HT1080 (cell line): ENCODE results near the gene TGFBR1. TPM values are rescaled to one million over a fixed set of nuclear protein-coding genes. Genes with fewer than 3 reads are reported as not detected.
"Not testable (repeated sequence)": the region's sequence is repeated elsewhere in the genome, so short reads cannot be mapped to it uniquely, and the experiment has no call there.

Experiments
- DNase-seq: peaks from one replicate; pipeline ENCODE4 v3.0.0-alpha.2; 2015; ENCODE audit warnings: low read depth
- small RNA-seq: library from RNA; depleted of rRNA; stranded (forward); fragments of <200 nt; gene quantifications from one replicate; pipeline ENCODE3, GENCODE V24; 2014
- total RNA-seq: library from RNA; depleted of rRNA; stranded (reverse); fragments of >200 nt; shearing (Covaris generic); gene quantifications from 2 replicates; pipeline ENCODE4 v1.2.3, GENCODE V29; 2014; rRNA removed

Gene TGFBR1
- total RNA-seq, 1 experiment from 2014 or later: 20.6 TPM

DNA sequence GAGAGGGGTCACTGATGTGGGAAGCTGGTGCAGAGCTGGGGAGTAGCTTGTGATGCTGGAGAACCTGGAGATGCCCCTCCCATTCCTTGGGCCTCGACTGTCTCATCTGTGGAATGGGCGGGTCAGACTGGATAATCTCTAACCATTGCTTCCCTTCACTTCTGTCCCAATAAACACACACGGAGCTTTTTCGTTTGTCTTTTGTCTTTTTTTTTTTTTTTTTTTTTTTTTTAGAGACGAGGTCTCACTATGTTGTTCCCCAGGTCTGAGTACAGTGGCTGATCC, 80.4 kb downstream of the TGFBR1 start:
- DNase-seq: no peak

DNA sequence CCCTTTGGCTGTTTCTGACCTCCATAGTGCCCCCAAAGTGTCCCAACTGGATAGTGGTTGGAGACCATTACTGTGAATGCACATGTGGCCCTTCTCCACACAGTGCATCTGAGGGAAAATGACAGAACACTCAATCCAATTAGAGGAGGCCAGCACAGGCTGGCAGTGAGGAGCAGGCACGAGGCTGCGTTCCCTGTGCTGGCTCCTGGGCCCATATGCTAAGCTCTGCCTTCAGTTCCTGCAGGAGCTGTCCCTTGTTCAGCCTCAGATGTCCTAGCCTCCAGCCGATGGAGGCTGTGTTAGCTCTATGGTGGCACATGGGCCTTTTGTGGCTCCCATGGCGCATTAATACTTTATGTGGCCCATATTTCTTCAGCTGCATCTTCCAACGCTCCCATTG, 81.0 kb downstream of the TGFBR1 start:
- DNase-seq: no peak

DNA sequence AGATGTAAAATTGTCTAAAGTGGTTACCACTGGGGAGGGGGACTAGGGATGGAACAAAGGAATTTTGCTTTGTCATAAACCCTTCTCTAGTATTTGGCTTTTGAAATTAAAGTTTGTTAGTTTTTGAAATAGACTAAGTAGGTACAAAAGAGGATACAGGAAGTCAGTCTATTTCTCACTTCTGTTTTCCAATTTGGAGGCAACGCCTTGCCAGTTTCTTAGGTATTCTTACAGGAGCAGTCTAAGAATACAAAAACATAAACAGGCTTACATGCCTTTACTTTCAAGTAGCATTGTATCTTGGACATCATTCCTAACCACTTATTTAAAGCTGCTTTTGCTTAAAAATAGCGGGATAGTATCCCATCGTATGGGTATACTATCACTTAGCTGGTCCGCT, 82.4 kb downstream of the TGFBR1 start:
- no peak for DNase-seq

DNA sequence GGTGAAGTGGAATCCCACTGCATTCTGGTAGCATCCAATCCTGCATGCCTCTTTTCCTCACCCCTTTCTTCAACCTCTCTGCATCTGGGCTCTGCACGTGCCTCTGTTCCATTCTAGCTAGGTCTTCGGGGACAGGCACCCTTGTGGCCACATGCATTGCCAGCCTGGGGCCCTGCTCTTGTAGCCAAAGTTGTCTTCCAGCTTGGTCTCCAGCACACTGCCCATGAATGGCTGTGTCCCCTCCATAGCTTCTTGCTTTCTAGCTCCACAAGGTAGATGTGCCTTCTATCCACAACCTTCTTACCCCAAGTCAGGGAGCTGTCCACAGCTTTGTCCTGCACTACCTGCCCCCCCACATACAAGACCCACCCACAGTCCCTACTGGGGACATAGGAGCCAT, 84.3 kb downstream of the TGFBR1 start:
- DNase-seq: no peak

DNA sequence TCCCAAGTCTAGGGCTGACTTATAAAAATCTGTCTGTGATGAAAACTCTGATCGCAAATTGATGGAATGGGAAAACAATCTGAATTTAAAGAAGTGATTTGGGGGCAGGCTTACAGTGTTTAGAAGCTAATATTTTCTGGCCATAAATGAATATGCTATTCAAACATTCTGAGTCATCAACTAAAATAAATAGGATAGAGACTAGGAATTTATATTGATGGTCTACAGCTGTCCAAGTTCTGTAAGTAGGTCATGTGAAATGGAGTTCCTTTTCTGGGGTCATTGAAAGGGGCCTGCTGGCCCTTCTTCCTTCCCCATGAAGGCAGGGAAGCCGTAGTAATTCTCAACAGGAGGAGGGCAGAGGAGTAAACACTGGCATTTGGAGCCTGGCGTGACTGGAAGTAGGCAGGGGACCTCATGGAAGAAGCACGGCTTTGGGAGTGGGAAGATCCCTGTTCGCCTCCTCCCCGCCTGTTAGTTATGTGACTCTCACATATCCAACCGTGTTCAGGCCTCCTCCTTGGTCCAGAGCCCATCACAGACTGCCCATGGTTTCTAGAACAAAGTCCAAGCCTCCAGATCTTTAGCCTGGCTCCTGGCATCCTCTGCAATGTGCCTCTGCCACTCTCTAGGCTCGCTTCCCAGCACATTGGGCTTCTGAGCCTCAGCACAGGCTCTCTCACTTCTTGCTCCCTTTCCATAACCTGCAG, 85.1 kb downstream of the TGFBR1 start:
- DNase-seq: no peak

DNA sequence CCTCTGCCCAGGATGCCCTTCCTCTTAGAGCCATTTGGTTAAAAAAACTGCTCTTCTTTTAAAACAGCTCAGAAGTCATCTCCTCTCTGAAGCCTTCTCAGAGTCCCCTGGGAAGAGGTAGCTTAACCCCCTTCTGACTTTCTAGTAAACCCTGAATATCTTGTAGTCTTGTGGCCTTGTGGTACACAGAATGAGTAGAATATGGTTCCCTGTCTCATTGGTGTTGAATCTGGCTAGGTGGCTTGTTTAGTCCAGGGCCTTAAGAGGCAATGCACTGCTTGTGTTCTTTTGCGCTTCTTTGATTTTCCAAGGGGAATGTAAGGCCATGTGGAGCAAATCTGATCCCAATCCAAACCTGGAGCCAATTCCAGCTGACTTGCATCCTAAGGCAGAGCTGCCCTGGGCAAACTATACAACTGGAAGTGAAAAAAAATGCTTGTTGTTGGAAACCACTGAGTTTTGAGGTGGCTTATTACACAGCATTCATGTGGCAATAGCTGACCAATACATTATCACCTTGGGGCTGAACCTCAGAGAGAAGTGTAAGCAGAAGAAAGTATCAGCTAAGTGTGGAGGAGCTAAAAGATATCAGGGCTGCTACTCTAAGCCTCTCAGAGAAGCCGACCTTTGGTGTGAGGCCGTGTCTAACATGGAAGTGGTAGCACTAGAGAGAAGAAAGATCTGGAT, 85.8 kb downstream of the TGFBR1 start:
- no peak for DNase-seq

DNA sequence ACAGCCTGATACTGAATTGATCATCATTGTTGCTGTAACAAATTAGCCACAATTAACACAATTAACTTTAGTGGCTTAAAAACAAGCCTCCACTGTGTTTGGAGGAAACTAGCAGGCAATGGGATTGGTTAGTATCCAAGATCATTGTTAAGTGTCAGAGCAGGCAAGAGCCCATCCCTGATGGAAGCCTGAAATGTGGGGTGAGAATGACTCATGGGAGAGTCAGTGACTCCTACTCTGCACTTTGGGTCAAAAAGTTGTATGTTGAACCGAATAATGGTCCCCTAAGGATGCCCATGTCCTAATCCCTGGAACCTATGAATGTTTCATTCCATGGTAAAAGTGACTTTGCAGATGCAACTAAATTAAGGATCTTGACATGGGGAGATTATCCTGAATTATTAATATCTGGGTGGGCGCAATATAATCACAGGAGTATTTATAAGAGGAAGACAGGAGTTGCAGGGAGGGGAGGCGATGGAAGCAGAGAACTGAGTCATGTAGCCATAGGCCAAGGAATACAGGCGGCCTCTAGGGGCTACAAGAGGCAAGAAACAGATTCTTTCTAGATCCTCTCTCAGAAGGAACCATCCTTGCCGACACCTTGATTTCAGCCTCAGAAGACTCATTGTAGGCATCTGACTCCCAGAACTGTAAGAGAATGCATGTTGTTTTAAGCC, 88.0 kb downstream of the TGFBR1 start:
- peak; percentile 47 for DNase-seq

DNA sequence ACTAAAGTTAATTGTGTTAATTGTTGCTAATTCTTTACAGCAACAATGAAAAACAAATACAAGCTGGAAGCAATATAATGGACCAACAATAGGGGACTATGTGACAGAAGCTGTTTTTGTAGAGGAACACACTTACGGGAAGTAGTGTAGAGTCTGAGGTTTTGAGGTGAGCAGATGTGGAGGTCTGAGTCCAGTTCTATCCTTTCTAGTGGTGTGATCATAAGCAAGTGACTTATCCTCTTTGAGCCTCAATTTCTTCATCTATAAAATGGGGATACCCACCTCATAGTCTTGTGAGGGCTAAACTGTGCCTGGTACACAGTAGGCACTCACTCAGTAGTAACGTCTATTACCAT, 88.5 kb downstream of the TGFBR1 start:
- DNase-seq: no peak

DNA sequence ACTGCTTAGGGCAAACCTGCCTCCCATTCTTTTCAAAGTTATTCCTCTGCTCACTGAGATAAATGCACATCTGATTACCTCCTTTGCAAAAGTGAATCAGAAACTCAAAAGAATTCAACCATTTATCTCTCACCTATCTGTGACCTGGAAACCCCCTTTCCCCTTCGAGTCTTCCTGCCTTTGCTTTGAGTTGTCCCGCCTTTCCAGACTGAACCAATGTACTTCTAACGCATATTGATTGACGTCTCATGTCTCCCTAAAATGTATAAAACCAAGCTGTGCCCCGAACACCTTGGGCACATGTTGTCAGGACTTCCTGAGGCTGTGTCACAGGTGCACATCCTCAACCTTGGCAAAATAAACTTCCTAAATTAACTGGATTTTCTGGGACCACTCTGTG, 91.6 kb downstream of the TGFBR1 start:
- not testable (repeated sequence) for DNase-seq

DNA sequence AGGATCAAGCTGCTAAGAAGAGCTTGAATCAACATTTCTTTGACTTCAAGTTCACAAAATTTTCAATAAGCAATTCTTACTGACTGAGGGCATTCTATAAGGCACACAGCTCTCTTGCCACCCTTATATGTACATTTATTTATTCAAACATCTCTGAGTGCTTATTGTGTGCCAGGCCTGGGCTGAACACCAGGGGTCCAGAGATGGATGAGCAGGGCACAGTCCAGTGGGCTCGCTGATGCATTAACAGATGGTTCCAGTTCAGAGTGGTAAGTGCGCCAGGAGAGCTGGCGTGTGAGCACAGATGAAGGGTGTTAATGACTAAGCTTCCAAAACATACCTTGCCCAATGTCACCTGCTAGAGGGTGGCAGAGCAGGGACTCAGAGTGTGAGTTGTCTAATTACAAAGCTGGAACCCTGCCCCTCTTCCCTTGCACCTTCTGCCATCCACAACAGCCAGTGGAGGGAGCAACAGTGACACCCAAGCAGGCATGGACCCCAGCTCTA, 92.3 kb downstream of the TGFBR1 start:
- DNase-seq: no peak

DNA sequence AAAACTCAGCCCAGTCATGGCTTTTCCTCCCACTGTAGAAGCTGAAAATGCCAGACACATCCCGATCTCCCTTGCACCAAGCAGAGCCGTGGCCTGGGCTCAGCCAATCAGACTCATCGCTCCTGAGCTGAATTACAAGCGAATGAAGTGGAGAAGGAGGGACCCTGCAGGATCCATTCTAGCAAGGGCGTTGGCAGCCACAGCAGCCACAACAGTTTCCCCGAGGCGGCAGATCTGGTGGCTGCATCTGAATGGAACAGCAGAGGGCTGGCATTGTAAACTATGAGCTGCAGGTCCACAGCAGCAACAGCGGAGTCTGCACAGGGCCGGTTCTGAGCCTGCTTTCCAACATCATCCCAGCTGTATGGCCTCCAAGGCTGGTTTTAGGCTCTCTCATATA, 93.1 kb downstream of the TGFBR1 start:
- no peak for DNase-seq

DNA sequence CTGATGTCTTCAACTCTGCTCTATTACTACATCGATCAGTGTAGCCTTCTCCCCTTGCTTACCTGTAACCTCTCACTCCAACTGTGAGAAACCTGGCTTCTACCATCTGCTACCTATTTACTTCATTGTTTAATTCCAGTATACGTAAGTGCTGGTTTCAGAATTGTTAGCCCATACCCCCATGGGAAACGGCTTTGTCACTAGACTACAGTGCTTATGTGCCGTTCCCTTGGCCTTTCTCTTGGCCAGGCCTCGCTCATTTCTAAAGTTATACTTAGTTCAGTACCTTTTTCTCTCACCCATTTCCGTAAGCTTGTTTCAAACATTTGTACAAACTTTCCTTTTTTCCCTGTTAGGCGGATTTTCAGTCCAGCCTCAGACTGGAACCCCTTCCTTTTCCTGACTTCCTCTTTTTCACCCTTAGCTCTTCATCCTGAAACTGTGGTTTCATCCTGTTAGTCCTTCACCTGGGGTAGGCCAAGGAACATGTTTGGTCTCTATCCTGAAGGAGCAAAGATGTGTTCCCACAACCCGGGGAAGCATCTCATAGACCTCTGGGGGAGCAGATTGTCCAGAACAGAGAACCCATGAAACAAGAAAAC, 95.1 kb downstream of the TGFBR1 start:
- DNase-seq: no peak

DNA sequence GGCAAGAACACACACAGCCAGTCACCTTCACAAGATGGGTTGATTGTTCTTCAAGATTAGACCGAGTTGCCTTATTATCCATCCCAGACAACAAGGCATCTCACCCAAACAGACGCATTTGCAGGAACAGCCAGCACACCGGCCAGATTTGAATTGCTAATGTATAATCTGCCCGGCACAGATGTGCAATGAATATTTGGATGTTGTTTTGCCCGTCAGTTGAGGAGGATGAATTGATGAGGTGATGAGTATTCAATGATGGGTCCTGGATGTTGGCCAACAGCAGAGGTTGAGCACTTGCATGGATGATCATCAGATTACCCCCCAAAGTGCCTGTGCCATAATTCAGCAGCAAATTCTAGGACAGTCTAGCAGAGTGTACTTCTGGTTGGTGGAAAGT, 96.7 kb downstream of the TGFBR1 start:
- DNase-seq: no peak

Small RNA genes lying within 50 kb of the gene (small RNA-seq; reads per million reads assigned to genes)
- gene RN7SL794P (not detected), gene RNA5SP290 (not detected)

Other genes with a start within 250 kb of the TGFBR1 start
- gene COL15A1, start 161.2 kb upstream of the TGFBR1 start, total RNA-seq: 0.13 and 0.14 TPM in 2 replicates
- 34.0 and 34.4 TPM in 2 replicates for gene ALG2, start 116.8 kb downstream of the TGFBR1 start, total RNA-seq
- 107 and 142 TPM in 2 replicates for gene SEC61B, start 117.2 kb downstream of the TGFBR1 start, total RNA-seq